ENCODE measurements around the gene PRDX5. TPM values are rescaled to one million over a fixed set of nuclear protein-coding genes. Genes with fewer than 3 reads are reported as not detected.

The PRDX5 gene
- total RNA-seq, 1 experiment from 2014 or later, result 303 TPM

DNA sequence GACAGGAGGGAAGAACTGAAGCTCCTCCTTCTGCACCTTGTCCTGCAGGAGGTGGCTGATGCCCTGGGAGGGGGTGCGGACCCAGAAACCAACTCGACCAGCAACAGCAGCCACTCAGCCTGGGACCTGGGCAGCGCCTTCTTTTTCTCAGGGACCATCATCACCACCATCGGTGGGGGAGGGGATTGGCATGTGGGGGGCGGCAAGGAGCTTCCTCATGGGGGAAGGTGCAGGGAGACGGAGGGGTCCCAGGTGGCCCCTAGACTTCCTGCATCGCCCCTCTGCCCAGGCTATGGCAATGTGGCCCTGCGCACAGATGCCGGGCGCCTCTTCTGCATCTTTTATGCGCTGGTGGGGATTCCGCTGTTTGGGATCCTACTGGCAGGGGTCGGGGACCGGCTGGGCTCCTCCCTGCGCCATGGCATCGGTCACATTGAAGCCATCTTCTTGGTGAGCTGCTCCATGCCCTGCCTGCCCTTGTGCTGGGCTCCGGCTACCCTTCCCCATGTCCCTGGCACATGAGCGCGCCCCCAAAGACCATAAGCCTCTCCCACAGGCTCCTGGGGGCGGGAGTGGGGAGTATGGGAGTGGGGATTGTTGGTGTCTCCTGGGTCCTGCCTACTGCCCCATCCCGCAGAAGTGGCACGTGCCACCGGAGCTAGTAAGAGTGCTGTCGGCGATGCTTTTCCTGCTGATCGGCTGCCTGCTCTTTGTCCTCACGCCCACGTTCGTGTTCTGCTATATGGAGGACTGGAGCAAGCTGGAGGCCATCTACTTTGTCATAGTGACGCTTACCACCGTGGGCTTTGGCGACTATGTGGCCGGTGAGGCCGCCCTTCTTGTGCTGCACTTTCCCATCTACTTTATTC, 20.9 kb upstream of the PRDX5 start:
- Histone ChIP-seq H3K36me3 (replicated peaks; ENCODE audit: control insufficient read depth, insufficient read depth, low read length) (no peaks in the 10 kb centered on the region), H3K4me3 (ENCODE audit: insufficient read depth, low read depth, low read length) (no peak overlapping the region; the same call in 1 of the 2 replicates), H3K27me3 (ENCODE audit: control insufficient read depth, insufficient read depth, low read length) (peaks cover 90% of the 10 kb centered on the region)
- DNase-seq, result peak; percentile 78

- Histone ChIP-seq H3K4me3 (ENCODE audit: insufficient read depth, low read depth, low read length) (no peak overlapping the region), H3K27me3 (ENCODE audit: control insufficient read depth, insufficient read depth, low read length) (peaks cover 82% of the 10 kb centered on the region)
- peak; percentile 61 for DNase-seq
Measured at GRCh38 chr11:64297699-64298358, 20.1 kb upstream of the PRDX5 start.

GRCh38 chr11:64298966-64299846, 18.7 kb upstream of the PRDX5 start:
- DNase-seq, result peak; percentile 82
- Histone ChIP-seq H3K27me3 (ENCODE audit: control insufficient read depth, insufficient read depth, low read length) (peaks cover 69% of the 10 kb centered on the region), H3K4me3 (ENCODE audit: insufficient read depth, low read depth, low read length) (peak overlapping the region; percentile 23), H3K36me3 (replicated peaks; ENCODE audit: control insufficient read depth, insufficient read depth, low read length) (no peaks in the 10 kb centered on the region)

More at GRCh38 chr11:64297699-64298358, 20.1 kb upstream of the PRDX5 start:
- no peaks in the 10 kb centered on the region for H3K36me3 ChIP-seq (replicated peaks; ENCODE audit: control insufficient read depth, insufficient read depth, low read length)

GRCh38 chr11:64299847-64300648, 17.9 kb upstream of the PRDX5 start, which contains the start of gene CATSPERZ:
Gene CATSPERZ, plus strand, starts transcription at chr11:64300358. Its CDS starts 53 bp downstream, at chr11:64300411.
- H3K27me3 ChIP-seq (ENCODE audit: control insufficient read depth, insufficient read depth, low read length), result peaks cover 60% of the 10 kb centered on the region
- DNase-seq, result peak; percentile 88

GRCh38 chr11:64303109-64304031, 14.6 kb upstream of the PRDX5 start:
- H3K4me3 ChIP-seq (ENCODE audit: insufficient read depth, low read depth, low read length), result no peak overlapping the region
- peaks cover 27% of the 10 kb centered on the region for H3K27me3 ChIP-seq (ENCODE audit: control insufficient read depth, insufficient read depth, low read length)
- peaks cover 3% of the 10 kb centered on the region; the same call in 1 of the 2 replicates for H3K36me3 ChIP-seq (replicated peaks; ENCODE audit: control insufficient read depth, insufficient read depth, low read length)
- no peak for DNase-seq

More at GRCh38 chr11:64299847-64300648, 17.9 kb upstream of the PRDX5 start, which contains the start of gene CATSPERZ:
- no peaks in the 10 kb centered on the region for H3K36me3 ChIP-seq (replicated peaks; ENCODE audit: control insufficient read depth, insufficient read depth, low read length)
- peak within 1 kb of the TSS; percentile 37 for H3K4me3 ChIP-seq (ENCODE audit: insufficient read depth, low read depth, low read length)

GRCh38 chr11:64304032-64304315, 13.9 kb upstream of the PRDX5 start:
- Histone ChIP-seq H3K36me3 (replicated peaks; ENCODE audit: control insufficient read depth, insufficient read depth, low read length) (peaks cover 3% of the 10 kb centered on the region; the same call in 1 of the 2 replicates), H3K27me3 (ENCODE audit: control insufficient read depth, insufficient read depth, low read length) (peaks cover 21% of the 10 kb centered on the region), H3K4me3 (ENCODE audit: insufficient read depth, low read depth, low read length) (peak overlapping the region; percentile 89)
- no peak for DNase-seq

DNA sequence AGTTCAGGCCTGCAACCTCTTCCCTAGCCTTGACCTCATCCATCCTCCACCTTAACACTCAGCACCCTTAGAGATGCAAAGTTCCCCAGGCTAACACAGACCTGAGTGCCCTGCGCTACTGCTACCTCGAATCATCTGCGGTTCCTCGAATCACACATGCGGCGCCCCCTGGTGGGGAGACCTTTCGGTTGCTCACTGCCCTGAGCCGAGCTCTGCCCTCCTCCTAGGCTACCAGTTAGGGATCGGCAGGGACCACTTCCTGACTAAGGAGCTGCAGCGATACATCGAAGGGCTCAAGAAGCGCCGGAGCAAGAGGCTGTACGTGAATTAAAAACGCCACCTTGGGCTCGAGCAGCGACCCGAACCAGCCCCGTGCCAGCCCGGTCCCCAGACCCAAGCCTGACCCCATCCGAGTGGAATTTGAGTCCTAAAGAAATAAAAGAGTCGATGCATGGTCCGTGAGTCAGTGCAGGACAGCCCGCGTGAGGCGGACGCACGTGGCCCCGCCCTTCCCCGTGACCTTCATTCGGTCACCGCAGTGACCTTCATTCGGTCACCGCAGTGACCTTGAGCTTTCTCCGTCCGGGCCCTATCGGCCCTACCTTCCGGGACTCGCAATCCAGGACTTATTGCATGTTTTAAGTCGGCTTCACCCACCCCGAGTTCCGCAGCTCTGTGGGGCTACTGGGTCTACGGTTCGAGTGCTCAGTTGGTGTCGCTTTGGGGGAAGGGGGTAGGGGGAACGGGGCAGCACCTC, 13.4 kb upstream of the PRDX5 start:
- peaks cover 16% of the 10 kb centered on the region for H3K27me3 ChIP-seq (ENCODE audit: control insufficient read depth, insufficient read depth, low read length)
- H3K4me3 ChIP-seq (ENCODE audit: insufficient read depth, low read depth, low read length), result peak overlapping the region; percentile 89
- peaks cover 3% of the 10 kb centered on the region; the same call in 1 of the 2 replicates for H3K36me3 ChIP-seq (replicated peaks; ENCODE audit: control insufficient read depth, insufficient read depth, low read length)
- peak; percentile 95 for DNase-seq

- H3K4me3 ChIP-seq (ENCODE audit: insufficient read depth, low read depth, low read length), result peak within 1 kb of the TSS; percentile 89
- peaks cover 3% of the 10 kb centered on the region; the same call in 1 of the 2 replicates for H3K36me3 ChIP-seq (replicated peaks; ENCODE audit: control insufficient read depth, insufficient read depth, low read length)
- H3K27me3 ChIP-seq (ENCODE audit: control insufficient read depth, insufficient read depth, low read length), result peaks cover 9% of the 10 kb centered on the region
- peak; percentile 100 for DNase-seq
Measured at GRCh38 chr11:64305075-64305690, 12.7 kb upstream of the PRDX5 start, which contains the start of gene ESRRA. Gene ESRRA, plus strand, starts transcription at chr11:64305524. Its CDS starts 1,656 bp downstream, at chr11:64307180.

- Histone ChIP-seq H3K27me3 (ENCODE audit: control insufficient read depth, insufficient read depth, low read length) (peaks cover 2% of the 10 kb centered on the region), H3K36me3 (replicated peaks; ENCODE audit: control insufficient read depth, insufficient read depth, low read length) (peaks cover 3% of the 10 kb centered on the region; the same call in 1 of the 2 replicates), H3K4me3 (ENCODE audit: insufficient read depth, low read depth, low read length) (peak overlapping the region; percentile 61)
- peak; percentile 87 for DNase-seq
Measured at GRCh38 chr11:64305691-64306562, 12.0 kb upstream of the PRDX5 start.

DNA sequence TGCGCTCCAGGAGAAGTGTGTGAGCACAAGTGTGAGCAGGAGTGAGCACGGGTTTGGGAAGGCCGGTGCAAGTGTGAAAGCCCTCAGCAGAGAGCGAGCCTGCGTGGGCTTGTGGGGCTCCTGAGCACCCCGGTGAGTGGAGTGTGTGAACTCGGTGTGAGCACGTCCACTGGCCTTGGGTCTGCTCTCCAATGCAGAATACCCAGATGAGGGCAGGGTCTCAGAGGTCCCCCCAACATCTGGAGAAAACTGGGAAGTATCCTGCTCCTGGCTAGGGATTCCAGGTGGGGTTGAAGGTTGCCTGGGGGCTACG, 11.4 kb upstream of the PRDX5 start:
- H3K36me3 ChIP-seq (replicated peaks; ENCODE audit: control insufficient read depth, insufficient read depth, low read length), result peaks cover 3% of the 10 kb centered on the region; the same call in 1 of the 2 replicates
- H3K4me3 ChIP-seq (ENCODE audit: insufficient read depth, low read depth, low read length), result peak overlapping the region; percentile 61
- DNase-seq, result no peak
- H3K27me3 ChIP-seq (ENCODE audit: control insufficient read depth, insufficient read depth, low read length), result peaks cover 1% of the 10 kb centered on the region; the same call in 1 of the 2 replicates

- Histone ChIP-seq H3K36me3 (replicated peaks; ENCODE audit: control insufficient read depth, insufficient read depth, low read length) (peaks cover 3% of the 10 kb centered on the region; the same call in 1 of the 2 replicates), H3K27me3 (ENCODE audit: control insufficient read depth, insufficient read depth, low read length) (no peaks in the 10 kb centered on the region), H3K4me3 (ENCODE audit: insufficient read depth, low read depth, low read length) (peak overlapping the region; percentile 61)
- DNase-seq, result peak; percentile 73
Measured at GRCh38 chr11:64306876-64307622, 10.9 kb upstream of the PRDX5 start.
